Transverse colon (tissue), 4 donors: ENCODE results near the gene TXNDC17. TPM values are rescaled to one million over a fixed set of nuclear protein-coding genes. Genes with fewer than 3 reads are reported as not detected.

Source experiments
- DNase-seq: peaks from one replicate; pipeline ENCODE4 v3.0.0-alpha.2; 2019
- H3K27ac ChIP-seq, 4 donors: fragments of 200-600 bp; sonication (generic); 2 replicates each; pipeline ENCODE4 v1.5.1; 2016 to 2018; ENCODE audit warnings: inconsistent platforms in 4 of 4
- H3K27me3 ChIP-seq: fragments of 200-600 bp; sonication (generic); 2 replicates; pipeline ENCODE4 v1.5.1; 2017; ENCODE audit warnings: inconsistent platforms
- H3K36me3 ChIP-seq, 4 donors: fragments of 200-600 bp; sonication (generic); 2 replicates each; pipeline ENCODE4 v1.5.1; 2017 to 2019; ENCODE audit warnings: inconsistent platforms in 4 of 4
- H3K4me1 ChIP-seq, 4 donors: fragments of 200-600 bp; sonication (generic); 2 replicates each; pipeline ENCODE4 v1.5.1; 2017 to 2020; ENCODE audit warnings: inconsistent platforms in 4 of 4
- H3K4me3 ChIP-seq, 4 donors: fragments of 200-600 bp; sonication (generic); 1 replicate in 1 of 4; 2 replicates in 3 of 4; pipeline versions ENCODE4 v1.5.1 to v1.6.1; 2017 to 2019; ENCODE audit warnings: inconsistent platforms in 4 of 4
- H3K9me3 ChIP-seq, 2 donors: fragments of 200-600 bp; sonication (generic); 2 replicates each; pipeline ENCODE4 v1.5.1; 2017 to 2019; ENCODE audit warnings: inconsistent platforms in 2 of 2
- CTCF ChIP-seq, 5 experiments: fragments of 200-600 bp in 3 of 5; fragments of 450-650 bp in 2 of 5; sonication (generic) in 3 of 5; IDR thresholded peaks; 1 replicate in 2 of 5; 2 replicates in 3 of 5; pipeline ENCODE4 v1.5.1; 2016 to 2017; ENCODE audit warnings: antibody characterized with exemption in 5 of 5, inconsistent platforms in 3 of 5, mild to moderate bottlenecking in 2 of 5, moderate library complexity in 1 of 5
- EP300 ChIP-seq: sonication (generic); formaldehyde crosslinking; IDR thresholded peaks from one replicate; pipeline ENCODE4 v1.6.1; 2017; ENCODE audit warnings: antibody characterized with exemption, low read depth
- POLR2A ChIP-seq: fragments of 450-650 bp; IDR thresholded peaks from one replicate; pipeline ENCODE4 v1.6.1; 2016; ENCODE audit warnings: antibody characterized with exemption, mild to moderate bottlenecking, moderate library complexity
- POLR2AphosphoS5 ChIP-seq, 3 donors: sonication (generic); formaldehyde crosslinking; IDR thresholded peaks; one replicate each; pipeline ENCODE4 v1.6.1; 2016; ENCODE audit warnings: antibody characterized with exemption in 3 of 3
- WGBS, 2 donors: methylation state at CpG; one replicate each; pipeline ENCODE4 v1.1.5; 2018; ENCODE audit warnings: low coverage in 1 of 2; 5-methylcytosine and 5-hydroxymethylcytosine counted together
- in situ Hi-C, 4 donors: fragments of 200-750 bp; cut with MboI; loops; one replicate each; pipeline versions ENCODE4 v1.15.0 to v1.15.1; 2017; ENCODE audit warnings: low sequenced_read_pairs in 3 of 4, low pct_ligation_motif_present in 1 of 4, low pct_unique_long_range_greater_than_20kb in 1 of 4
- intact Hi-C: fragments of 100-400 bp; cut with DNase I; formaldehyde crosslinking; loops from one replicate; pipeline ENCODE4 v1.15.1; 2023; ENCODE audit warnings: low total_unique reads
- total RNA-seq, 4 donors: library from RNA; depleted of rRNA; stranded (reverse); fragments of >200 nt; gene quantifications; one replicate each; pipeline ENCODE4 v1.1.0, GENCODE V29; 2016

Gene TXNDC17
- total RNA-seq, 4 donors from 2014 or later, result 60.2 to 439 (median 238) TPM

GRCh38 chr17:6670999-6671398 is 30.1 kb downstream of the TXNDC17 start:
- WGBS, 2 donors, result 83% methylated on average over 6 of the region's 6 CpGs; no CpG with 5 or more reads in 1 of the 2 donors
- no peaks in the 10 kb centered on the region for H3K9me3 ChIP-seq
- TF ChIP-seq POLR2AphosphoS5 (IDR thresholded peaks at IDR 0.05) (no peak), CTCF (IDR thresholded peaks at IDR 0.05) (no peak), POLR2A (no peak), EP300 (no peak)
- DNase-seq, result no peak
- H3K4me3 ChIP-seq, result no peak overlapping the region
- H3K36me3 ChIP-seq, result no peaks in the 10 kb centered on the region
- H3K27ac ChIP-seq, result no peak overlapping the region
- peaks cover 18% of the 10 kb centered on the region for H3K27me3 ChIP-seq
- in situ Hi-C loops (loop anchor here in 1 of 4 donors (25.0 kb wide), 1 partner anchor 341 kb away; the partner anchor contains the start of genes BCL6B and RNASEK), intact Hi-C loops (no loop called here)
- peaks cover 0 to 4% (median 2%) of the 10 kb centered on the region in 4 donors for H3K4me1 ChIP-seq

GRCh38 chr17:6671431-6671830 is 30.6 kb downstream of the TXNDC17 start:
- intact Hi-C loops (no loop called here), in situ Hi-C loops (loop anchor here in 1 of 4 donors (25.0 kb wide), 1 partner anchor 341 kb away; the partner anchor contains the start of genes BCL6B and RNASEK)
- Histone ChIP-seq H3K36me3 (no peaks in the 10 kb centered on the region), H3K9me3 (no peaks in the 10 kb centered on the region), H3K4me3 (no peak overlapping the region), H3K27ac (no peak overlapping the region), H3K27me3 (peaks cover 18% of the 10 kb centered on the region), H3K4me1 (no peaks in the 10 kb centered on the region)
- DNase-seq, result no peak
- 88% methylated on average over 7 of the region's 7 CpGs; no CpG with 5 or more reads in 1 of the 2 donors for WGBS, 2 donors
- TF ChIP-seq POLR2AphosphoS5 (IDR thresholded peaks at IDR 0.05) (no peak), CTCF (IDR thresholded peaks at IDR 0.05) (no peak), POLR2A (no peak), EP300 (no peak)

GRCh38 chr17:6674586-6674985 is 33.7 kb downstream of the TXNDC17 start:
- no peaks in the 10 kb centered on the region for H3K4me1 ChIP-seq
- in situ Hi-C loops (loop anchor here in 1 of 4 donors (25.0 kb wide), 1 partner anchor 338 kb away; the partner anchor contains the start of genes BCL6B and RNASEK), intact Hi-C loops (no loop called here)
- no peaks in the 10 kb centered on the region for H3K36me3 ChIP-seq
- no peak overlapping the region for H3K4me3 ChIP-seq
- no peak overlapping the region for H3K27ac ChIP-seq
- peaks cover 31% of the 10 kb centered on the region for H3K27me3 ChIP-seq
- no peak for DNase-seq
- no peak for TF ChIP-seq EP300
- no peak for TF ChIP-seq CTCF (IDR thresholded peaks at IDR 0.05)
- TF ChIP-seq POLR2A, result no peak
- TF ChIP-seq POLR2AphosphoS5 (IDR thresholded peaks at IDR 0.05), result no peak
- WGBS, 2 donors, result 93% methylated on average over 12 of the region's 13 CpGs; no CpG with 5 or more reads in 1 of the 2 donors
- no peaks in the 10 kb centered on the region for H3K9me3 ChIP-seq

GRCh38 chr17:6675201-6675825 is 34.5 kb downstream of the TXNDC17 start:
- Histone ChIP-seq H3K4me3 (no peak overlapping the region), H3K9me3 (no peaks in the 10 kb centered on the region), H3K36me3 (no peaks in the 10 kb centered on the region), H3K27me3 (peaks cover 31% of the 10 kb centered on the region), H3K27ac (no peak overlapping the region), H3K4me1 (no peaks in the 10 kb centered on the region)
- 89% methylated on average over 11 of the region's 11 CpGs; no CpG with 5 or more reads in 1 of the 2 donors for WGBS, 2 donors
- TF ChIP-seq POLR2A, result no peak
- TF ChIP-seq POLR2AphosphoS5 (IDR thresholded peaks at IDR 0.05), result no peak
- TF ChIP-seq EP300, result no peak
- no peak for TF ChIP-seq CTCF (IDR thresholded peaks at IDR 0.05)
- DNase-seq, result no peak
- intact Hi-C loops (no loop called here), in situ Hi-C loops (loop anchor here in 1 of 4 donors (25.0 kb wide), 1 partner anchor 112 kb away; the partner anchor contains the start of gene FBXO39)
